ENCODE data around the gene TAC4. TPM values are rescaled to one million over a fixed set of nuclear protein-coding genes. Genes with fewer than 3 reads are reported as not detected.

TAC4 gene
- total and polyA plus RNA-seq, 10 of the 15 experiments (the other 5 are each of a cell fraction or from before 2014, with no cell fraction given): not detected

DNA sequence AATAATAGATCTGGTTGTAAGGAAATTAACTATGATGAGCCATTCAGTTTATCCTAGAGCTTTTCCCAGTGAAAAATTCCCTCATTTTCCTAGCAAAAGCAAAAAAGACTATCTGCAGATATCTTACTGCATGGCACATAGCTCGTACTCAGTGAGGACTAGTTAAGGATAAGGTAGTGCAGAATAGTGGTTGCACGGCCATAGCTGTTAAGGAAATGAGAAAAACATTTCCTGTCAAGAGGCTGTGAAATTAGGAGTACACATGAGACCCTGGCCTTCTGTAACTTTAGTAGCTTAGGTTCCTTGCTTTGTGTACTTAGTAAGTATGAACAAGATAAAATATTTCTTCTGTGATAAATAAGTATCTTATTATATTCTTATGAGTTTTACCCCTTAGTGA, 49.1 kb downstream of the TAC4 start:
- FAIRE-seq (no peak), DNase-seq (ENCODE audit: low read depth, low spot score) (no peak), ATAC-seq (no peak)
- H3K9me3 ChIP-seq (replicated peaks; ENCODE audit: control insufficient read depth, insufficient read depth, low read length): no peaks in the 10 kb centered on the region
- TF ChIP-seq PAX5 (IDR thresholded peaks at IDR 0.05; ENCODE audit: borderline replicate concordance, low read depth, low read length) (no peak), MYB (IDR thresholded peaks at IDR 0.05; ENCODE audit: borderline replicate concordance, low read depth, low read length) (no peak), SMARCA5 (IDR thresholded peaks at IDR 0.05) (no peak), SIN3A (IDR thresholded peaks at IDR 0.05; ENCODE audit: low read depth, low read length) (no peak), NFYB (IDR thresholded peaks at IDR 0.05; ENCODE audit: insufficient read depth, low read depth, low read length) (no peak), RFX5 (IDR thresholded peaks at IDR 0.05; ENCODE audit: low read depth, low read length) (no peak), ATF7 (IDR thresholded peaks at IDR 0.05; ENCODE audit: low read depth) (no peak), HDAC2 (IDR thresholded peaks at IDR 0.05) (no peak)
- TF ChIP-seq, protein P1, sequence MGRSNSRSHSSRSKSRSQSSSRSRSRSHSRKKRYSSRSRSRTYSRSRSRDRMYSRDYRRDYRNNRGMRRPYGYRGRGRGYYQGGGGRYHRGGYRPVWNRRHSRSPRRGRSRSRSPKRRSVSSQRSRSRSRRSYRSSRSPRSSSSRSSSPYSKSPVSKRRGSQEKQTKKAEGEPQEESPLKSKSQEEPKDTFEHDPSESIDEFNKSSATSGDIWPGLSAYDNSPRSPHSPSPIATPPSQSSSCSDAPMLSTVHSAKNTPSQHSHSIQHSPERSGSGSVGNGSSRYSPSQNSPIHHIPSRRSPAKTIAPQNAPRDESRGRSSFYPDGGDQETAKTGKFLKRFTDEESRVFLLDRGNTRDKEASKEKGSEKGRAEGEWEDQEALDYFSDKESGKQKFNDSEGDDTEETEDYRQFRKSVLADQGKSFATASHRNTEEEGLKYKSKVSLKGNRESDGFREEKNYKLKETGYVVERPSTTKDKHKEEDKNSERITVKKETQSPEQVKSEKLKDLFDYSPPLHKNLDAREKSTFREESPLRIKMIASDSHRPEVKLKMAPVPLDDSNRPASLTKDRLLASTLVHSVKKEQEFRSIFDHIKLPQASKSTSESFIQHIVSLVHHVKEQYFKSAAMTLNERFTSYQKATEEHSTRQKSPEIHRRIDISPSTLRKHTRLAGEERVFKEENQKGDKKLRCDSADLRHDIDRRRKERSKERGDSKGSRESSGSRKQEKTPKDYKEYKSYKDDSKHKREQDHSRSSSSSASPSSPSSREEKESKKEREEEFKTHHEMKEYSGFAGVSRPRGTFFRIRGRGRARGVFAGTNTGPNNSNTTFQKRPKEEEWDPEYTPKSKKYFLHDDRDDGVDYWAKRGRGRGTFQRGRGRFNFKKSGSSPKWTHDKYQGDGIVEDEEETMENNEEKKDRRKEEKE (IDR thresholded peaks at IDR 0.05): no peak
- TF ChIP-seq, protein P2, sequence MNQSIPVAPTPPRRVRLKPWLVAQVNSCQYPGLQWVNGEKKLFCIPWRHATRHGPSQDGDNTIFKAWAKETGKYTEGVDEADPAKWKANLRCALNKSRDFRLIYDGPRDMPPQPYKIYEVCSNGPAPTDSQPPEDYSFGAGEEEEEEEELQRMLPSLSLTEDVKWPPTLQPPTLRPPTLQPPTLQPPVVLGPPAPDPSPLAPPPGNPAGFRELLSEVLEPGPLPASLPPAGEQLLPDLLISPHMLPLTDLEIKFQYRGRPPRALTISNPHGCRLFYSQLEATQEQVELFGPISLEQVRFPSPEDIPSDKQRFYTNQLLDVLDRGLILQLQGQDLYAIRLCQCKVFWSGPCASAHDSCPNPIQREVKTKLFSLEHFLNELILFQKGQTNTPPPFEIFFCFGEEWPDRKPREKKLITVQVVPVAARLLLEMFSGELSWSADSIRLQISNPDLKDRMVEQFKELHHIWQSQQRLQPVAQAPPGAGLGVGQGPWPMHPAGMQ (IDR thresholded peaks at IDR 0.05; ENCODE audit: borderline replicate concordance): no peak
- TF ChIP-seq, protein P3, sequence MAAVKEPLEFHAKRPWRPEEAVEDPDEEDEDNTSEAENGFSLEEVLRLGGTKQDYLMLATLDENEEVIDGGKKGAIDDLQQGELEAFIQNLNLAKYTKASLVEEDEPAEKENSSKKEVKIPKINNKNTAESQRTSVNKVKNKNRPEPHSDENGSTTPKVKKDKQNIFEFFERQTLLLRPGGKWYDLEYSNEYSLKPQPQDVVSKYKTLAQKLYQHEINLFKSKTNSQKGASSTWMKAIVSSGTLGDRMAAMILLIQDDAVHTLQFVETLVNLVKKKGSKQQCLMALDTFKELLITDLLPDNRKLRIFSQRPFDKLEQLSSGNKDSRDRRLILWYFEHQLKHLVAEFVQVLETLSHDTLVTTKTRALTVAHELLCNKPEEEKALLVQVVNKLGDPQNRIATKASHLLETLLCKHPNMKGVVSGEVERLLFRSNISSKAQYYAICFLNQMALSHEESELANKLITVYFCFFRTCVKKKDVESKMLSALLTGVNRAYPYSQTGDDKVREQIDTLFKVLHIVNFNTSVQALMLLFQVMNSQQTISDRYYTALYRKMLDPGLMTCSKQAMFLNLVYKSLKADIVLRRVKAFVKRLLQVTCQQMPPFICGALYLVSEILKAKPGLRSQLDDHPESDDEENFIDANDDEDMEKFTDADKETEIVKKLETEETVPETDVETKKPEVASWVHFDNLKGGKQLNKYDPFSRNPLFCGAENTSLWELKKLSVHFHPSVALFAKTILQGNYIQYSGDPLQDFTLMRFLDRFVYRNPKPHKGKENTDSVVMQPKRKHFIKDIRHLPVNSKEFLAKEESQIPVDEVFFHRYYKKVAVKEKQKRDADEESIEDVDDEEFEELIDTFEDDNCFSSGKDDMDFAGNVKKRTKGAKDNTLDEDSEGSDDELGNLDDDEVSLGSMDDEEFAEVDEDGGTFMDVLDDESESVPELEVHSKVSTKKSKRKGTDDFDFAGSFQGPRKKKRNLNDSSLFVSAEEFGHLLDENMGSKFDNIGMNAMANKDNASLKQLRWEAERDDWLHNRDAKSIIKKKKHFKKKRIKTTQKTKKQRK (IDR thresholded peaks at IDR 0.05; ENCODE audit: low read depth, low read length): no peak
- TF ChIP-seq, protein P4, sequence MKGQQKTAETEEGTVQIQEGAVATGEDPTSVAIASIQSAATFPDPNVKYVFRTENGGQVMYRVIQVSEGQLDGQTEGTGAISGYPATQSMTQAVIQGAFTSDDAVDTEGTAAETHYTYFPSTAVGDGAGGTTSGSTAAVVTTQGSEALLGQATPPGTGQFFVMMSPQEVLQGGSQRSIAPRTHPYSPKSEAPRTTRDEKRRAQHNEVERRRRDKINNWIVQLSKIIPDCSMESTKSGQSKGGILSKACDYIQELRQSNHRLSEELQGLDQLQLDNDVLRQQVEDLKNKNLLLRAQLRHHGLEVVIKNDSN (IDR thresholded peaks at IDR 0.05; ENCODE audit: borderline replicate concordance, extremely low read length, insufficient read depth, low read depth, low read length): no peak
- no peaks in the 10 kb centered on the region; the same call in 1 of the 2 replicates for H3K4me1 ChIP-seq (ENCODE audit: control insufficient read depth, insufficient read depth, low read length)
- no peak overlapping the region for H3K4me2 ChIP-seq (ENCODE audit: control insufficient read depth, insufficient read depth)
- ChIA-PET SMC1A (ENCODE audit: uncharacterized antibody, unreplicated experiment) (interaction anchor here (1.0 kb wide), 1 partner anchor 47 kb away, joined by 3 read pairs; no protein-coding TSS in a partner anchor), RAD21 (ENCODE audit: unreplicated experiment) (no interaction called here), POLR2A (no interaction called here), CTCF (interaction anchor here (0.9 to 2.6 kb wide), 5 partner anchors 42 to 391 kb away, joined by 3 to 9 read pairs (median 3); partner anchors contain the start of gene SLC35B1)
- BruUV-seq (replicated peaks): no TSS peak
- no peak overlapping the region for H2AFZ ChIP-seq (ENCODE audit: control insufficient read depth, low read depth, low read length)
- no peak overlapping the region for H3K27ac ChIP-seq (ENCODE audit: control insufficient read depth, insufficient read depth)
- intact Hi-C loops (cut with micrococcal nuclease; ENCODE audit: unreplicated experiment) (no loop called here), in situ Hi-C loops (cut with MboI) (no loop called here)
- H3K9ac ChIP-seq (ENCODE audit: control insufficient read depth, insufficient read depth, low read length): no peak overlapping the region
- no peaks in the 10 kb centered on the region for H3K27me3 ChIP-seq (replicated peaks in 1 of 2; ENCODE audit: control insufficient read depth in 2 of 2, insufficient read depth in 2 of 2, low read length in 1 of 2)
- H3K4me3 ChIP-seq: no peak overlapping the region
- peaks cover 5% of the 10 kb centered on the region for H3K79me2 ChIP-seq (ENCODE audit: control insufficient read depth, insufficient read depth, low read length)
- peaks cover 11 to 41% of the 10 kb centered on the region in 2 experiments for H3K36me3 ChIP-seq (ENCODE audit: control insufficient read depth in 2 of 2, insufficient read depth in 2 of 2, low read length in 1 of 2)
- 67% methylated on average over 2 of the region's 2 CpGs for WGBS (ENCODE audit: insufficient coverage, insufficient replicate concordance, low lambda C conversion rate, missing lambda C conversion rate)
- 0 out of 2 replicates have a peak, but pooled peaks cover 3% of the 10 kb centered on the region for H4K20me1 ChIP-seq (ENCODE audit: control insufficient read depth, insufficient read depth)
